ENCODE results near the gene BLOC1S5. TPM values are rescaled to one million over a fixed set of nuclear protein-coding genes. Genes with fewer than 3 reads are reported as not detected.
A peak's percentile ranks its signal among the peaks of the same experiment; 100 is the strongest.

The BLOC1S5 gene
- total and polyA plus RNA-seq, 9 of the 15 experiments (the other 6 are each of a cell fraction or from before 2014, with no cell fraction given): 8.5 to 41.0 (median 27.7) TPM

DNA sequence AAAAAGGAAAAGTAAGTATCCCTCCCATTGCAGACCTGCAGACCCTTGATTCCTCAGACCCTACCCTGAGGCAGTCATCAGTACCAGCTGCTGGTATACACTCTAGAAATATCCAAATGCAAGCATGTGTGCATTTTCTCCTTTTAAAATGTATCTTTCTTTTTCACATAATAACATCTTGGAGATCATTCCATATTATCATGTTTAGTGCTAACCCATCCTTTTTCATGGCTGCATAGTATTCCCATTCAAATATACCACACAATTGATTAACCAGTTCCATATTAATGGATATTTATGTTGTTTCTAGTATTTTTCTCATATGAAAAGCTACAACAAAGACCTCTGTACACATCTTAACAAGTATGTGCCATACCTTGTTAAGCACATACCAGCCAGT is 70.8 kb downstream of the BLOC1S5 start (continued):
- TF ChIP-seq, protein P1, sequence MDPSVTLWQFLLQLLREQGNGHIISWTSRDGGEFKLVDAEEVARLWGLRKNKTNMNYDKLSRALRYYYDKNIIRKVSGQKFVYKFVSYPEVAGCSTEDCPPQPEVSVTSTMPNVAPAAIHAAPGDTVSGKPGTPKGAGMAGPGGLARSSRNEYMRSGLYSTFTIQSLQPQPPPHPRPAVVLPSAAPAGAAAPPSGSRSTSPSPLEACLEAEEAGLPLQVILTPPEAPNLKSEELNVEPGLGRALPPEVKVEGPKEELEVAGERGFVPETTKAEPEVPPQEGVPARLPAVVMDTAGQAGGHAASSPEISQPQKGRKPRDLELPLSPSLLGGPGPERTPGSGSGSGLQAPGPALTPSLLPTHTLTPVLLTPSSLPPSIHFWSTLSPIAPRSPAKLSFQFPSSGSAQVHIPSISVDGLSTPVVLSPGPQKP (CRISPR knock-in tag; IDR thresholded peaks at IDR 0.05): no peak
- TF ChIP-seq, protein P2, sequence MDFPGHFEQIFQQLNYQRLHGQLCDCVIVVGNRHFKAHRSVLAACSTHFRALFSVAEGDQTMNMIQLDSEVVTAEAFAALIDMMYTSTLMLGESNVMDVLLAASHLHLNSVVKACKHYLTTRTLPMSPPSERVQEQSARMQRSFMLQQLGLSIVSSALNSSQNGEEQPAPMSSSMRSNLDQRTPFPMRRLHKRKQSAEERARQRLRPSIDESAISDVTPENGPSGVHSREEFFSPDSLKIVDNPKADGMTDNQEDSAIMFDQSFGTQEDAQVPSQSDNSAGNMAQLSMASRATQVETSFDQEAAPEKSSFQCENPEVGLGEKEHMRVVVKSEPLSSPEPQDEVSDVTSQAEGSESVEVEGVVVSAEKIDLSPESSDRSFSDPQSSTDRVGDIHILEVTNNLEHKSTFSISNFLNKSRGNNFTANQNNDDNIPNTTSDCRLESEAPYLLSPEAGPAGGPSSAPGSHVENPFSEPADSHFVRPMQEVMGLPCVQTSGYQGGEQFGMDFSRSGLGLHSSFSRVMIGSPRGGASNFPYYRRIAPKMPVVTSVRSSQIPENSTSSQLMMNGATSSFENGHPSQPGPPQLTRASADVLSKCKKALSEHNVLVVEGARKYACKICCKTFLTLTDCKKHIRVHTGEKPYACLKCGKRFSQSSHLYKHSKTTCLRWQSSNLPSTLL (IDR thresholded peaks at IDR 0.05): no peak
- TF ChIP-seq, protein P3, sequence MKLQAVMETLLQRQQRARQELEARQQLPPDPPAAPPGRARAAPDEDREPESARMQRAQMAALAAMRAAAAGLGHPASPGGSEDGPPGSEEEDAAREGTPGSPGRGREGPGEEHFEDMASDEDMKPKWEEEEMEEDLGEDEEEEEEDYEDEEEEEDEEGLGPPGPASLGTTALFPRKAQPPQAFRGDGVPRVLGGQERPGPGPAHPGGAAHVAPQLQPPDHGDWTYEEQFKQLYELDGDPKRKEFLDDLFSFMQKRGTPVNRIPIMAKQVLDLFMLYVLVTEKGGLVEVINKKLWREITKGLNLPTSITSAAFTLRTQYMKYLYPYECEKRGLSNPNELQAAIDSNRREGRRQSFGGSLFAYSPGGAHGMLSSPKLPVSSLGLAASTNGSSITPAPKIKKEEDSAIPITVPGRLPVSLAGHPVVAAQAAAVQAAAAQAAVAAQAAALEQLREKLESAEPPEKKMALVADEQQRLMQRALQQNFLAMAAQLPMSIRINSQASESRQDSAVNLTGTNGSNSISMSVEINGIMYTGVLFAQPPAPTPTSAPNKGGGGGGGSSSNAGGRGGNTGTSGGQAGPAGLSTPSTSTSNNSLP (IDR thresholded peaks at IDR 0.05; ENCODE audit: borderline replicate concordance, low read depth, low read length): no peak
- TF ChIP-seq RCOR1 (IDR thresholded peaks at IDR 0.05; ENCODE audit: borderline replicate concordance in 1 of 2, low read depth in 2 of 2, low read length in 2 of 2) (0 out of 4 replicates have a peak, but pooled peaks of 1 of the 2 experiments have one; percentile 25), ZNF77 (CRISPR knock-in tag; IDR thresholded peaks at IDR 0.05) (no peak), ADNP (tag; IDR thresholded peaks at IDR 0.05) (peak; percentile 56; the same call in 1 of the 2 replicates), HNRNPLL (IDR thresholded peaks at IDR 0.05; ENCODE audit: low read depth, low read length, poor library complexity, severe bottlenecking) (no peak), NFXL1 (CRISPR knock-in tag; IDR thresholded peaks at IDR 0.05) (no peak), ZNF146 (CRISPR knock-in tag; IDR thresholded peaks at IDR 0.05; ENCODE audit: unreplicated experiment) (peak; percentile 100), XRCC5 (IDR thresholded peaks at IDR 0.05; ENCODE audit: low read depth, low read length) (no peak)
- TF ChIP-seq, protein P4, sequence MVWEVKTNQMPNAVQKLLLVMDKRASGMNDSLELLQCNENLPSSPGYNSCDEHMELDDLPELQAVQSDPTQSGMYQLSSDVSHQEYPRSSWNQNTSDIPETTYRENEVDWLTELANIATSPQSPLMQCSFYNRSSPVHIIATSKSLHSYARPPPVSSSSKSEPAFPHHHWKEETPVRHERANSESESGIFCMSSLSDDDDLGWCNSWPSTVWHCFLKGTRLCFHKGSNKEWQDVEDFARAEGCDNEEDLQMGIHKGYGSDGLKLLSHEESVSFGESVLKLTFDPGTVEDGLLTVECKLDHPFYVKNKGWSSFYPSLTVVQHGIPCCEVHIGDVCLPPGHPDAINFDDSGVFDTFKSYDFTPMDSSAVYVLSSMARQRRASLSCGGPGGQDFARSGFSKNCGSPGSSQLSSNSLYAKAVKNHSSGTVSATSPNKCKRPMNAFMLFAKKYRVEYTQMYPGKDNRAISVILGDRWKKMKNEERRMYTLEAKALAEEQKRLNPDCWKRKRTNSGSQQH (CRISPR knock-in tag; IDR thresholded peaks at IDR 0.05): no peak
- TF ChIP-seq, protein P5, sequence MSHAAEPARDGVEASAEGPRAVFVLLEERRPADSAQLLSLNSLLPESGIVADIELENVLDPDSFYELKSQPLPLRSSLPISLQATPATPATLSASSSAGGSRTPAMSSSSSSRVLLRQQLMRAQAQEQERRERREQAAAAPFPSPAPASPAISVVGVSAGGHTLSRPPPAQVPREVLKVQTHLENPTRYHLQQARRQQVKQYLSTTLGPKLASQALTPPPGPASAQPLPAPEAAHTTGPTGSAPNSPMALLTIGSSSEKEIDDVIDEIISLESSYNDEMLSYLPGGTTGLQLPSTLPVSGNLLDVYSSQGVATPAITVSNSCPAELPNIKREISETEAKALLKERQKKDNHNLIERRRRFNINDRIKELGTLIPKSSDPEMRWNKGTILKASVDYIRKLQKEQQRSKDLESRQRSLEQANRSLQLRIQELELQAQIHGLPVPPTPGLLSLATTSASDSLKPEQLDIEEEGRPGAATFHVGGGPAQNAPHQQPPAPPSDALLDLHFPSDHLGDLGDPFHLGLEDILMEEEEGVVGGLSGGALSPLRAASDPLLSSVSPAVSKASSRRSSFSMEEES (CRISPR knock-in tag; IDR thresholded peaks at IDR 0.05): no peak
